HG03457 (cell line): Measurements from ENCODE around the gene HPCAL1.

Experiments used
- ATAC-seq: cut with Tn5 transposase; IDR thresholded peaks from one replicate; pipeline ENCODE4 v1.9.1; 2021; ENCODE audit warnings: moderate number of reproducible peaks; ENCODE audit not compliant: unreplicated experiment

The HPCAL1 gene

GRCh38 chr2:10320575-10320931 lies 17.8 kb downstream of the HPCAL1 start:
- ATAC-seq, result no peak

- no peak for ATAC-seq
Measured at GRCh38 chr2:10320933-10321332, 18.2 kb downstream of the HPCAL1 start.

- ATAC-seq, result no peak
Measured at GRCh38 chr2:10321622-10322021, 18.9 kb downstream of the HPCAL1 start.

GRCh38 chr2:10322481-10322880 lies 19.8 kb downstream of the HPCAL1 start:
- ATAC-seq, result no peak

GRCh38 chr2:10322973-10323372 lies 20.3 kb downstream of the HPCAL1 start:
- no peak for ATAC-seq

GRCh38 chr2:10323535-10323934 lies 20.8 kb downstream of the HPCAL1 start:
- ATAC-seq, result no peak

GRCh38 chr2:10324095-10324832 lies 21.6 kb downstream of the HPCAL1 start:
- no peak for ATAC-seq

- no peak for ATAC-seq
Measured at GRCh38 chr2:10325278-10326145, 22.8 kb downstream of the HPCAL1 start.

- ATAC-seq, result no peak
Measured at GRCh38 chr2:10326151-10326616, 23.5 kb downstream of the HPCAL1 start.

- no peak for ATAC-seq
Measured at GRCh38 chr2:10326707-10327594, 24.2 kb downstream of the HPCAL1 start.

- ATAC-seq, result no peak
Measured at GRCh38 chr2:10327896-10328669, 25.4 kb downstream of the HPCAL1 start.

- no peak for ATAC-seq
Measured at GRCh38 chr2:10328670-10329579, 26.2 kb downstream of the HPCAL1 start.

GRCh38 chr2:10329580-10329879 lies 26.8 kb downstream of the HPCAL1 start:
- no peak for ATAC-seq

- ATAC-seq, result no peak
Measured at GRCh38 chr2:10329880-10330699, 27.4 kb downstream of the HPCAL1 start.

GRCh38 chr2:10330700-10331026 lies 28.0 kb downstream of the HPCAL1 start:
- no peak for ATAC-seq

- no peak for ATAC-seq
Measured at GRCh38 chr2:10331027-10331701, 28.5 kb downstream of the HPCAL1 start.

GRCh38 chr2:10331702-10332401 lies 29.1 kb downstream of the HPCAL1 start:
- no peak for ATAC-seq
